ENCODE measurements around the gene GALNT2. TPM values are rescaled to one million over a fixed set of nuclear protein-coding genes. Genes with fewer than 3 reads are reported as not detected.

GALNT2 gene
- total RNA-seq, 2 donors from 2014 or later = 29.9 to 39.5 TPM

GRCh38 chr1:230266456-230266855 is 199.4 kb downstream of the GALNT2 start:
- no peak for DNase-seq (ENCODE audit: low spot score)
- Histone ChIP-seq H3K4me3 (no peak overlapping the region), H3K36me3 (peaks cover 39% of the 10 kb centered on the region), H3K27me3 (no peaks in the 10 kb centered on the region), H3K4me1 (peaks cover 0 to 26% of the 10 kb centered on the region in 2 donors), H3K27ac (no peak overlapping the region), H3K9me3 (no peaks in the 10 kb centered on the region)
- no peak for TF ChIP-seq CTCF (IDR thresholded peaks at IDR 0.05)

GRCh38 chr1:230267338-230268065 is 200.5 kb downstream of the GALNT2 start:
- Histone ChIP-seq H3K36me3 (peaks cover 32% of the 10 kb centered on the region), H3K9me3 (no peaks in the 10 kb centered on the region), H3K4me3 (no peak overlapping the region), H3K27me3 (no peaks in the 10 kb centered on the region), H3K4me1 (peaks cover 0 to 28% of the 10 kb centered on the region in 2 donors), H3K27ac (no peak overlapping the region)
- no peak for DNase-seq (ENCODE audit: low spot score)
- no peak for TF ChIP-seq CTCF (IDR thresholded peaks at IDR 0.05)

GRCh38 chr1:230268371-230269170 is 201.5 kb downstream of the GALNT2 start:
- DNase-seq (ENCODE audit: low spot score) = no peak
- Histone ChIP-seq H3K4me3 (no peak overlapping the region), H3K27ac (no peak overlapping the region), H3K4me1 (peaks cover 0 to 28% of the 10 kb centered on the region in 2 donors), H3K36me3 (peaks cover 21% of the 10 kb centered on the region), H3K9me3 (no peaks in the 10 kb centered on the region), H3K27me3 (no peaks in the 10 kb centered on the region)
- peak; percentile 57 to 74 for TF ChIP-seq CTCF (IDR thresholded peaks at IDR 0.05)

- Histone ChIP-seq H3K9me3 (no peaks in the 10 kb centered on the region), H3K4me1 (peaks cover 0 to 28% of the 10 kb centered on the region in 2 donors), H3K4me3 (no peak overlapping the region), H3K36me3 (peaks cover 18% of the 10 kb centered on the region), H3K27me3 (no peaks in the 10 kb centered on the region), H3K27ac (peak overlapping the region; percentile 40 to 67)
- TF ChIP-seq CTCF (IDR thresholded peaks at IDR 0.05) = no peak
- DNase-seq (ENCODE audit: low spot score) = no peak
Measured at GRCh38 chr1:230270185-230270558, 203.1 kb downstream of the GALNT2 start.

- Histone ChIP-seq H3K27ac (peak overlapping the region; percentile 40 to 67), H3K4me3 (no peak overlapping the region), H3K4me1 (peaks cover 0 to 28% of the 10 kb centered on the region in 2 donors)
Measured at GRCh38 chr1:230270559-230271281, 203.7 kb downstream of the GALNT2 start.

More at GRCh38 chr1:230270559-230271281, 203.7 kb downstream of the GALNT2 start:
- TF ChIP-seq CTCF (IDR thresholded peaks at IDR 0.05) = no peak
- DNase-seq (ENCODE audit: low spot score) = no peak
- H3K36me3 ChIP-seq = peaks cover 15% of the 10 kb centered on the region
- H3K9me3 ChIP-seq = no peaks in the 10 kb centered on the region
- H3K27me3 ChIP-seq = no peaks in the 10 kb centered on the region
